K562 (cell line): Measurements from ENCODE around the gene SYMPK. TPM values are rescaled to one million over a fixed set of nuclear protein-coding genes. Genes with fewer than 3 reads are reported as not detected.
A peak's percentile ranks its signal among the peaks of the same experiment; 100 is the strongest.

Experiments used
- ATAC-seq: fragments of 200-7000 bp; cut with Tn5 transposase; 3 replicates; pipeline ENCODE4 v1.9.1; 2020; ENCODE audit warnings: moderate library complexity
- BruUV-seq: library from RNA; stranded (reverse); fragments of 400-500 nt; replicated peaks from 2 replicates; lab custom pipeline; 2021; lab: Mats Ljungman, UMichigan
- CTCF ChIA-PET: fragments of 300-600 bp; formaldehyde crosslinking; extraction: SDS; loops from one replicate; lab custom pipeline; 2021; ENCODE audit warnings: low intra/inter-chr PET ratio; lab: Yijun Ruan, JAX
- POLR2A ChIA-PET: fragments of 300-600, 350-650 bp; sonication (Branson Sonifier 250); formaldehyde crosslinking; extraction: SDS; loops from one replicate; lab custom pipeline; 2021; ENCODE audit warnings: antibody characterized with exemption, inconsistent platforms; lab: Yijun Ruan, JAX
- DNase-seq, 4 experiments: peaks; one replicate each; pipeline versions ENCODE4 v3.0.0 to v3.0.0-alpha.2; 2011 to 2018; ENCODE audit warnings: low spot score in 3 of 4, mixed read lengths in 3 of 4; ENCODE audit errors: extremely low read depth in 1 of 4
- FAIRE-seq: peaks from 2 replicates; lab custom pipeline; 2011; peaks lifted over from hg19 to GRCh38; lab: Jason Lieb, UNC
- H2AFZ ChIP-seq: 2 replicates; pipeline ENCODE4 v1.6.0; 2011; ENCODE audit warnings: low read depth, low read length, control low read depth, inconsistent platforms
- H3K27ac ChIP-seq: fragments of 200-600 bp; 3 replicates; pipeline ENCODE4 v1.8.0; 2011; ENCODE audit warnings: low read depth, mild to moderate bottlenecking, control low read depth, inconsistent platforms, low read length, moderate library complexity, mixed read lengths; ENCODE audit errors: extremely low read depth
- H3K27me3 ChIP-seq, 2 experiments: fragments of 300-600 bp in 1 of 2; 2 replicates in 1 of 2; 3 replicates in 1 of 2; pipeline versions ENCODE4 v1.6.0 to v1.8.0; 2011; ENCODE audit warnings: inconsistent platforms in 2 of 2, low read length in 2 of 2, mild to moderate bottlenecking in 1 of 2, mixed read lengths in 1 of 2, moderate library complexity in 1 of 2; ENCODE audit not compliant: control insufficient read depth in 2 of 2, insufficient read depth in 2 of 2
- H3K36me3 ChIP-seq: fragments of 300-600 bp; 3 replicates; pipeline ENCODE4 v1.8.0; 2011; ENCODE audit warnings: mild to moderate bottlenecking, low read length, inconsistent platforms; ENCODE audit not compliant: control insufficient read depth, insufficient read depth
- H3K4me1 ChIP-seq, 2 experiments: fragments of 200-600 bp in 1 of 2; replicated peaks in 1 of 2; 2 replicates in 1 of 2; 3 replicates in 1 of 2; pipeline versions ENCODE4 v1.5.1 to v1.8.0; 2011; ENCODE audit warnings: inconsistent platforms in 2 of 2, low read length in 2 of 2, mild to moderate bottlenecking in 1 of 2, mixed read lengths in 1 of 2, moderate library complexity in 1 of 2; ENCODE audit not compliant: control insufficient read depth in 2 of 2, insufficient read depth in 2 of 2
- H3K4me2 ChIP-seq: 2 replicates; pipeline ENCODE4 v1.6.1; 2011; ENCODE audit warnings: low read length, control low read depth, inconsistent platforms, mixed read lengths; ENCODE audit not compliant: insufficient read depth
- H3K4me3 ChIP-seq: fragments of 200-600 bp; sonication (generic), shearing (Covaris generic); 2 replicates; pipeline ENCODE4 v1.5.1; 2016; ENCODE audit warnings: control low read depth, inconsistent platforms
- H3K79me2 ChIP-seq: fragments of 200-600 bp; 3 replicates; pipeline ENCODE4 v1.8.0; 2011; ENCODE audit warnings: low read length, inconsistent platforms; ENCODE audit not compliant: control insufficient read depth, insufficient read depth
- H3K9ac ChIP-seq, 2 experiments: 2 replicates each; pipeline versions ENCODE4 v1.6.0 to v1.6.1; 2011; ENCODE audit warnings: low read depth in 2 of 2, low read length in 2 of 2, control low read depth in 1 of 2, inconsistent platforms in 1 of 2, mild to moderate bottlenecking in 1 of 2, mixed read lengths in 1 of 2; ENCODE audit not compliant: insufficient read depth in 1 of 2
- H3K9me1 ChIP-seq: one replicate; pipeline ENCODE4 v1.6.0; 2011; ENCODE audit warnings: inconsistent platforms, mild to moderate bottlenecking, low read length, moderate library complexity; ENCODE audit not compliant: control insufficient read depth, insufficient read depth
- H3K9me3 ChIP-seq: replicated peaks from 2 replicates; pipeline ENCODE4 v1.5.1; 2011; ENCODE audit warnings: low read depth, low read length, inconsistent platforms; ENCODE audit not compliant: control insufficient read depth, insufficient read depth
- H4K20me1 ChIP-seq: replicated peaks from 2 replicates; pipeline ENCODE4 v1.6.1; 2011; ENCODE audit warnings: low read length, inconsistent platforms, mixed read lengths; ENCODE audit not compliant: control insufficient read depth, insufficient read depth
- CEBPG ChIP-seq, 3 experiments: fragments of 200-800 bp in 1 of 3; sonication (Bioruptor generic) in 1 of 3; sonication (generic) in 1 of 3; formaldehyde crosslinking in 1 of 3; IDR thresholded peaks in 2 of 3; conservative IDR thresholded peaks in 1 of 3; 2 replicates each; pipeline versions ENCODE4 v1.6.1 to v1.8.0; 2016 to 2022; ENCODE audit warnings: missing compliant biosample characterization in 2 of 3, missing genetic modification characterization in 2 of 3, mild to moderate bottlenecking in 1 of 3, missing genetic modification reagents in 1 of 3
- DPF2 ChIP-seq: fragments of 450-650 bp; IDR thresholded peaks from 2 replicates; pipeline ENCODE4 v1.6.1; 2016
- ELF2 ChIP-seq: fragments of 250-450 bp; sonication (Bioruptor Pico); IDR thresholded peaks from 2 replicates; pipeline ENCODE4 v1.5.0; 2021; ENCODE audit warnings: mild to moderate bottlenecking
- HSF4 ChIP-seq: fragments of 250-450 bp; sonication (Bioruptor Pico); IDR thresholded peaks from 2 replicates; pipeline ENCODE4 v2.1.2; 2022; ENCODE audit warnings: mild to moderate bottlenecking, moderate library complexity, borderline replicate concordance
- L3MBTL2 ChIP-seq: fragments of 450-650 bp; IDR thresholded peaks from 2 replicates; pipeline ENCODE4 v1.6.1; 2016; ENCODE audit warnings: mild to moderate bottlenecking, moderate library complexity
- NFIC ChIP-seq: fragments of 450-650 bp; IDR thresholded peaks from 2 replicates; pipeline ENCODE4 v1.6.1; 2017; ENCODE audit warnings: mild to moderate bottlenecking, inconsistent platforms
- TARDBP ChIP-seq: fragments of 450-650 bp; IDR thresholded peaks from 2 replicates; pipeline ENCODE4 v1.6.1; 2016
- ZNF695 ChIP-seq: fragments of 450-650 bp; formaldehyde crosslinking; IDR thresholded peaks from 2 replicates; pipeline ENCODE4 v1.4.0; 2020; ENCODE audit warnings: mild to moderate bottlenecking, moderate library complexity
- WGBS: fragments of 100-300 bp; shearing (Covaris generic); methylation state at CpG from one replicate; pipeline ENCODE4 v1.1.6; 2016; ENCODE audit warnings: low coverage, mixed read lengths; ENCODE audit not compliant: insufficient coverage; ENCODE audit errors: missing lambda C conversion rate; 5-methylcytosine and 5-hydroxymethylcytosine counted together
- in situ Hi-C: fragments of 300-500 bp; cut with MboI; formaldehyde crosslinking; loops from 4 replicates; pipeline ENCODE4 v1.15.0; 2018; ENCODE audit warnings: inconsistent platforms, mixed read lengths
- intact Hi-C: fragments of 100-400 bp; cut with micrococcal nuclease; formaldehyde crosslinking; loops from 2 replicates; pipeline ENCODE4 v1.14.2; 2022
- polyA plus RNA-seq, 8 experiments: library from polyadenylated mRNA; depleted of rRNA in 4 of 8; stranded (reverse) in 5 of 8; unstranded in 3 of 8; fragments of >200 nt; fragmentation: Nextera tagmentation in 2 of 8; fragmentation: Illumina TruSeq in 1 of 8; extraction: Ambion mirVana in 2 of 8; extraction: Trizol in 1 of 8; gene quantifications; 2 replicates each; pipeline versions ENCODE4 v1.2.1 to v1.2.3, GENCODE V29; 2011 to 2014; ENCODE audit warnings: inconsistent platforms in 1 of 8, missing spikeins in 1 of 8
- total RNA-seq, 7 experiments: library from RNA; depleted of rRNA in 6 of 7; stranded (reverse); fragments of >200 nt in 6 of 7; fragmentation: Illumina TruSeq in 2 of 7; extraction: Trizol in 2 of 7; gene quantifications; 2 replicates each; pipeline versions ENCODE4 v1.2.1 to v1.2.3, GENCODE V29; 2011 to 2021; ENCODE audit warnings: low replicate concordance in 1 of 7
- TF ChIP-seq, protein P1 (sequence below): fragments of 250-450 bp; sonication (Bioruptor Pico); IDR thresholded peaks from 2 replicates; pipeline ENCODE4 v1.8.0; 2022; ENCODE audit warnings: inconsistent platforms, mild to moderate bottlenecking, moderate library complexity, borderline replicate concordance
- TF ChIP-seq, protein P2 (sequence below), 2 experiments: fragments of 450-650 bp; IDR thresholded peaks; 2 replicates each; pipeline ENCODE4 v1.6.1; 2016
- TF ChIP-seq, protein P3 (sequence below), 3 experiments: IDR thresholded peaks in 2 of 3; conservative IDR thresholded peaks in 1 of 3; 2 replicates each; pipeline ENCODE4 v1.5.1; 2011 to 2012; ENCODE audit warnings: low read length in 3 of 3, mild to moderate bottlenecking in 3 of 3, control low read depth in 2 of 3, improper control_type of control experiment in 1 of 3, inconsistent platforms in 1 of 3, low read depth in 1 of 3, mixed read lengths in 1 of 3, moderate library complexity in 1 of 3; ENCODE audit not compliant: insufficient read depth in 2 of 3
- TF ChIP-seq, protein P4 (sequence below): fragments of 450-650 bp; formaldehyde crosslinking; conservative IDR thresholded peaks from 2 replicates; pipeline ENCODE4 v1.4.0; 2022; ENCODE audit warnings: mild to moderate bottlenecking, missing genetic modification characterization

The SYMPK gene
- total and polyA plus RNA-seq, 9 of the 15 experiments (the other 6 are each of a cell fraction or from before 2014, with no cell fraction given), result 0.73 to 95.5 (median 58.4) TPM

DNA sequence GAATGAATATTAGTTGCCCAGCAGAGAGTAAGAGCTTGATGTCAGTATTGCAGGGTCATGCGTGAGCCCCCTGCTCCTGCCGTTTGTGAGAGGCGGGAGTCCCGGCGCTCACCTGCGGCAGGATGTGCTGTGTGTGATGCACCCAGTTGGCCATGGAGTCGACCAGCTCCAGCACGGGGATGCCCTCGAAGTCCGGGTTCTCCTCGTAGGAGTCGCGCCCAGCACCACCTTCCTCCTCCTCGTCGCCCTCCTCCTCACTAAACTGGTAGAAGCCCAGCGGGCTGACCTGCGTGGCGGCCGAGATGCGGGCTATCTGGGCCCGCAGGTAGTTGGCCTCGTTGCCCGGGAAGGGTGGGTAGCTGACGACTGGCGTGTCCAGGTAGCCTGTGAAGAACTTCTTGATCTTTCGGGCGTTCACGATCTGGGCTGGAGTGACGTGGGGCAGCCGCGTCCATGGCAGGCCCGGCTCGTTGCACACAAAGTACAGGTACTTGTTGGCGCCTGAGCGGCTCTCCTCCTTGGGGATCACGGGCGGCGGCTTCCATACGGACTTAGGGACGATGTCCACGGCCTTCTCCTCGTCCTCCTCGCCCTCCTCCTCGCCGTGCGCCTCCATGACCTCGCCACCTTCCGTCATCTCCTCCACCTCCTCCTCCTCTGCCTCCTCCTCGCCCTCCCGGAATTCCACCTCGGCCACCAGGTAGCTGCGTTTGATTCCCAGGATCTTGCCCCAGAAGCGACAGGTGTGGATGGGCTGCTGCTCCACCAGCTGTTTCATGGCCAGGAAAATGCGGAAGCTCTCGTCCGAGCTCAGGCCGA is 58.6 kb downstream of the SYMPK start (continued):
- TF ChIP-seq CEBPG (CRISPR knock-in tag; IDR thresholded peaks at IDR 0.05), result no peak
- TF ChIP-seq CEBPG (tag; conservative IDR thresholded peaks at IDR 0.05 in 1 of 2, IDR thresholded peaks at IDR 0.05 in 1 of 2), result no peak
- no peak for TF ChIP-seq HSF4 (CRISPR knock-in tag)
- TF ChIP-seq ZNF695 (CRISPR knock-in tag), result no peak
- TF ChIP-seq ELF2 (CRISPR knock-in tag), result no peak
- TF ChIP-seq, all 486 proteins: peak for 0

DNA sequence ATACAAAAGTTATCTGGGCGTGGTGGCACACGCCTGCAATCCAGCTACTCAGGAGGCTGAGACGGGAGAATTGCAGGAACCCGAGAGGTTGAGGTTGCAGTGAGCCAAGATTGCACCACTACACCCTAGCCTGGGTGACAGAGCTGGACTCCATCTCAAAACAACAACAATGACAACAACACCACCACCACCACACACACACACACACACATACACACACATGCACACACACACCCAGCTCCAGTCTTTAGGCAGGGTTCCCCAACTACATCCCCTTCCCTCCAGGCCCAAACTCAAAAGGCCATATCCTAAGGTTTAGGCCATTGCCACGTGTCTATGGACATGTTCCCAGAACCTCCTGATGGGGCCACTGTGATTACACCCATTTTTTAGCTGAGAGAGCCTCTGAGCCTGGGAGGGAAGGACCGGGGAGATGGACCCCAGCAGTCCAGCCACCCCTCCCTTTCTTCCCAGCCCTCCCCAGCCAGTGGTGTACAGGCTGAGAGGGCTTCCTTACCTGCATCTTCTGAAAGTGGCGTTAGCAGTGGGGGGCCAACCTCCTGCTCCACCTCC is 61.3 kb downstream of the SYMPK start:
- POLR2A ChIA-PET, result no interaction called here
- TF ChIP-seq NFIC, result no peak
- no peak for TF ChIP-seq TARDBP
- TF ChIP-seq L3MBTL2, result peak; percentile 56; the same call in 1 of the 2 replicates
- TF ChIP-seq, protein P1, sequence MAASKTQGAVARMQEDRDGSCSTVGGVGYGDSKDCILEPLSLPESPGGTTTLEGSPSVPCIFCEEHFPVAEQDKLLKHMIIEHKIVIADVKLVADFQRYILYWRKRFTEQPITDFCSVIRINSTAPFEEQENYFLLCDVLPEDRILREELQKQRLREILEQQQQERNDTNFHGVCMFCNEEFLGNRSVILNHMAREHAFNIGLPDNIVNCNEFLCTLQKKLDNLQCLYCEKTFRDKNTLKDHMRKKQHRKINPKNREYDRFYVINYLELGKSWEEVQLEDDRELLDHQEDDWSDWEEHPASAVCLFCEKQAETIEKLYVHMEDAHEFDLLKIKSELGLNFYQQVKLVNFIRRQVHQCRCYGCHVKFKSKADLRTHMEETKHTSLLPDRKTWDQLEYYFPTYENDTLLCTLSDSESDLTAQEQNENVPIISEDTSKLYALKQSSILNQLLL (CRISPR knock-in tag), result no peak
- TF ChIP-seq, protein P2, sequence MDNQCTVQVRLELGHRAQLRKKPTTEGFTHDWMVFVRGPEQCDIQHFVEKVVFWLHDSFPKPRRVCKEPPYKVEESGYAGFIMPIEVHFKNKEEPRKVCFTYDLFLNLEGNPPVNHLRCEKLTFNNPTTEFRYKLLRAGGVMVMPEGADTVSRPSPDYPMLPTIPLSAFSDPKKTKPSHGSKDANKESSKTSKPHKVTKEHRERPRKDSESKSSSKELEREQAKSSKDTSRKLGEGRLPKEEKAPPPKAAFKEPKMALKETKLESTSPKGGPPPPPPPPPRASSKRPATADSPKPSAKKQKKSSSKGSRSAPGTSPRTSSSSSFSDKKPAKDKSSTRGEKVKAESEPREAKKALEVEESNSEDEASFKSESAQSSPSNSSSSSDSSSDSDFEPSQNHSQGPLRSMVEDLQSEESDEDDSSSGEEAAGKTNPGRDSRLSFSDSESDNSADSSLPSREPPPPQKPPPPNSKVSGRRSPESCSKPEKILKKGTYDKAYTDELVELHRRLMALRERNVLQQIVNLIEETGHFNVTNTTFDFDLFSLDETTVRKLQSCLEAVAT (IDR thresholded peaks at IDR 0.05), result 0 out of 4 replicates have a peak, but pooled peaks of 1 of the 2 experiments have one; percentile 57
- 0 out of 2 replicates have a peak, but pooled peaks have one; percentile 27 for TF ChIP-seq DPF2
- TF ChIP-seq, protein P3, sequence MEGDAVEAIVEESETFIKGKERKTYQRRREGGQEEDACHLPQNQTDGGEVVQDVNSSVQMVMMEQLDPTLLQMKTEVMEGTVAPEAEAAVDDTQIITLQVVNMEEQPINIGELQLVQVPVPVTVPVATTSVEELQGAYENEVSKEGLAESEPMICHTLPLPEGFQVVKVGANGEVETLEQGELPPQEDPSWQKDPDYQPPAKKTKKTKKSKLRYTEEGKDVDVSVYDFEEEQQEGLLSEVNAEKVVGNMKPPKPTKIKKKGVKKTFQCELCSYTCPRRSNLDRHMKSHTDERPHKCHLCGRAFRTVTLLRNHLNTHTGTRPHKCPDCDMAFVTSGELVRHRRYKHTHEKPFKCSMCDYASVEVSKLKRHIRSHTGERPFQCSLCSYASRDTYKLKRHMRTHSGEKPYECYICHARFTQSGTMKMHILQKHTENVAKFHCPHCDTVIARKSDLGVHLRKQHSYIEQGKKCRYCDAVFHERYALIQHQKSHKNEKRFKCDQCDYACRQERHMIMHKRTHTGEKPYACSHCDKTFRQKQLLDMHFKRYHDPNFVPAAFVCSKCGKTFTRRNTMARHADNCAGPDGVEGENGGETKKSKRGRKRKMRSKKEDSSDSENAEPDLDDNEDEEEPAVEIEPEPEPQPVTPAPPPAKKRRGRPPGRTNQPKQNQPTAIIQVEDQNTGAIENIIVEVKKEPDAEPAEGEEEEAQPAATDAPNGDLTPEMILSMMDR (IDR thresholded peaks at IDR 0.05 in 2 of 3, conservative IDR thresholded peaks at IDR 0.05 in 1 of 3; ENCODE audit: insufficient read depth in 2 of 3, low read depth in 1 of 3, low read length in 3 of 3), result peak in 1 of 3 experiments; percentile 11; a peak in 1 of 6 replicates
- TF ChIP-seq, protein P4, sequence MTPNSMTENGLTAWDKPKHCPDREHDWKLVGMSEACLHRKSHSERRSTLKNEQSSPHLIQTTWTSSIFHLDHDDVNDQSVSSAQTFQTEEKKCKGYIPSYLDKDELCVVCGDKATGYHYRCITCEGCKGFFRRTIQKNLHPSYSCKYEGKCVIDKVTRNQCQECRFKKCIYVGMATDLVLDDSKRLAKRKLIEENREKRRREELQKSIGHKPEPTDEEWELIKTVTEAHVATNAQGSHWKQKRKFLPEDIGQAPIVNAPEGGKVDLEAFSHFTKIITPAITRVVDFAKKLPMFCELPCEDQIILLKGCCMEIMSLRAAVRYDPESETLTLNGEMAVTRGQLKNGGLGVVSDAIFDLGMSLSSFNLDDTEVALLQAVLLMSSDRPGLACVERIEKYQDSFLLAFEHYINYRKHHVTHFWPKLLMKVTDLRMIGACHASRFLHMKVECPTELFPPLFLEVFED (CRISPR knock-in tag), result 0 out of 2 replicates have a peak, but pooled peaks have one; percentile 28

More for the DNA sequence above, 61.3 kb downstream of the SYMPK start:
- no peaks in the 10 kb centered on the region for H4K20me1 ChIP-seq
- no peak overlapping the region; the same call in 1 of the 2 replicates for H3K4me2 ChIP-seq
- CTCF ChIA-PET, result no interaction called here
- peak overlapping the region in 1 of 2 experiments; percentile 69; a peak in 2 of 4 replicates for H3K9ac ChIP-seq
- H3K9me3 ChIP-seq, result no peaks in the 10 kb centered on the region
- in situ Hi-C loops (loop anchor here (10.0 kb wide), 1 partner anchor 203 kb away; no protein-coding TSS in a partner anchor), intact Hi-C loops (no loop called here)
- 34% methylated on average over 7 of the region's 7 CpGs for WGBS
- no peaks in the 10 kb centered on the region for H3K36me3 ChIP-seq
- H3K4me1 ChIP-seq, result peaks cover 9 to 23% of the 10 kb centered on the region in 2 experiments; a peak in 3 of 5 replicates
- peak; percentile 75 for FAIRE-seq
- DNase-seq, result no peak
- H3K27me3 ChIP-seq, result no peaks in the 10 kb centered on the region
- no peaks in the 10 kb centered on the region for H3K9me1 ChIP-seq
- H3K79me2 ChIP-seq, result no peaks in the 10 kb centered on the region
- no peak overlapping the region for H3K27ac ChIP-seq
- H2AFZ ChIP-seq, result peak overlapping the region; percentile 74
- ATAC-seq, result peak; percentile 38
- no peak overlapping the region for H3K4me3 ChIP-seq
- no TSS peak for BruUV-seq
